PFSK-1 (cell line): ENCODE results near the gene NUP210L.

Experiments
- FOXP2 ChIP-seq: optimal IDR thresholded peaks from 2 replicates; pipeline ENCODE3; 2011; ENCODE audit warnings: borderline replicate concordance, control low read depth, inconsistent platforms; ENCODE audit not compliant: insufficient read depth; ENCODE audit errors: extremely low read length, extremely low read depth
- POLR2AphosphoS5 ChIP-seq: IDR thresholded peaks from 2 replicates; pipeline ENCODE4 v1.6.1; 2012; ENCODE audit warnings: low read depth, mild to moderate bottlenecking, control low read depth, low read length, moderate library complexity
- SIN3A ChIP-seq: IDR thresholded peaks from 2 replicates; pipeline ENCODE4 v1.6.1; 2012; ENCODE audit warnings: mild to moderate bottlenecking, low read length, moderate library complexity, borderline replicate concordance; ENCODE audit not compliant: insufficient read depth
- TAF1 ChIP-seq: IDR thresholded peaks from 2 replicates; pipeline ENCODE4 v1.6.1; 2012; ENCODE audit warnings: low read length, control low read depth, borderline replicate concordance; ENCODE audit not compliant: insufficient read depth
- TF ChIP-seq, protein P1 (sequence below), 2 experiments: IDR thresholded peaks; 2 replicates each; pipeline versions ENCODE4 v1.6.1 to v1.8.0; 2011 to 2012; ENCODE audit warnings: low read depth in 2 of 2, low read length in 2 of 2, control low read depth in 1 of 2, inconsistent platforms in 1 of 2, mild to moderate bottlenecking in 1 of 2, moderate library complexity in 1 of 2; ENCODE audit not compliant: insufficient read depth in 1 of 2

Gene NUP210L

DNA sequence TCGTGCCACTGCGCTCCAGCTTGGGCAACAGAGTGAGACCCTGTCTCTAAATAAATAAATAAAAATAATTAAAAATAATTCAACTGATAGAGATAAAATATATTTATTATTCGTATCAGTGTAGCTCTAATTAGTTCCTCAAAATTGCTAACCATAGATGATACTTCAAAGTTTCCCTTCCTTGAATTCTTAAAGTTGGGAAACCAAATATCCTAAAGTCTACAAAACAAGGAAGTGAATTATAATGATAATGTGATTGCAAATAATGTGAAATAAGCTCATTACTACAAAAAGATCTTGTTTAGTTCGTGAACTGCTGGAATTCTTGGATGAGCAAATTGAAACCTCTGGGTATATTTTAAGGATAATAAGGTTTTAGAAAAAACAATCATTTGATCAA lies 60.5 kb downstream of the NUP210L start:
- TF ChIP-seq SIN3A, result no peak
- TF ChIP-seq POLR2AphosphoS5, result no peak
- no peak for TF ChIP-seq FOXP2
- TF ChIP-seq, protein P1, sequence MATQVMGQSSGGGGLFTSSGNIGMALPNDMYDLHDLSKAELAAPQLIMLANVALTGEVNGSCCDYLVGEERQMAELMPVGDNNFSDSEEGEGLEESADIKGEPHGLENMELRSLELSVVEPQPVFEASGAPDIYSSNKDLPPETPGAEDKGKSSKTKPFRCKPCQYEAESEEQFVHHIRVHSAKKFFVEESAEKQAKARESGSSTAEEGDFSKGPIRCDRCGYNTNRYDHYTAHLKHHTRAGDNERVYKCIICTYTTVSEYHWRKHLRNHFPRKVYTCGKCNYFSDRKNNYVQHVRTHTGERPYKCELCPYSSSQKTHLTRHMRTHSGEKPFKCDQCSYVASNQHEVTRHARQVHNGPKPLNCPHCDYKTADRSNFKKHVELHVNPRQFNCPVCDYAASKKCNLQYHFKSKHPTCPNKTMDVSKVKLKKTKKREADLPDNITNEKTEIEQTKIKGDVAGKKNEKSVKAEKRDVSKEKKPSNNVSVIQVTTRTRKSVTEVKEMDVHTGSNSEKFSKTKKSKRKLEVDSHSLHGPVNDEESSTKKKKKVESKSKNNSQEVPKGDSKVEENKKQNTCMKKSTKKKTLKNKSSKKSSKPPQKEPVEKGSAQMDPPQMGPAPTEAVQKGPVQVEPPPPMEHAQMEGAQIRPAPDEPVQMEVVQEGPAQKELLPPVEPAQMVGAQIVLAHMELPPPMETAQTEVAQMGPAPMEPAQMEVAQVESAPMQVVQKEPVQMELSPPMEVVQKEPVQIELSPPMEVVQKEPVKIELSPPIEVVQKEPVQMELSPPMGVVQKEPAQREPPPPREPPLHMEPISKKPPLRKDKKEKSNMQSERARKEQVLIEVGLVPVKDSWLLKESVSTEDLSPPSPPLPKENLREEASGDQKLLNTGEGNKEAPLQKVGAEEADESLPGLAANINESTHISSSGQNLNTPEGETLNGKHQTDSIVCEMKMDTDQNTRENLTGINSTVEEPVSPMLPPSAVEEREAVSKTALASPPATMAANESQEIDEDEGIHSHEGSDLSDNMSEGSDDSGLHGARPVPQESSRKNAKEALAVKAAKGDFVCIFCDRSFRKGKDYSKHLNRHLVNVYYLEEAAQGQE (IDR thresholded peaks at IDR 0.05; ENCODE audit: insufficient read depth in 1 of 2, low read depth in 2 of 2, low read length in 2 of 2), result no peak

DNA sequence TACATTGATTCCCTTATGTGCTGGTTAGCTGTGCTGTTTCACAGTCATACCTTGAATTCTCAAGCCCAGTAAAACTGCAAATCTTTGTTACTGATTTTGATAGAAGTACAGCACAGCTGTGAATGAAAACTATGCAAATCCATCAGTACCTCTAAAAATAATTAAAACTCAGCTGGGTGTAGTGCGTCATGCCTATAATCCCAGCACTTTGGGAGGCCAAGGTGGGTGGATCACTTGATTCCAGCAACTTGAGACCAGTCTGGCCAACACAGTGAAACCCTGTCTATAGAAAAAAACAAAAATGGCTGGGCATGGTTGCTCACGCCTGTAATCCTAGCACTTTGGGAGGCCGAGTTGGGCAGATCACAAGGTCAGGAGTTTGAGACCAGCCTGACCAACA lies 61.2 kb downstream of the NUP210L start:
- TF ChIP-seq, protein P1 (IDR thresholded peaks at IDR 0.05; ENCODE audit: insufficient read depth in 1 of 2, low read depth in 2 of 2, low read length in 2 of 2), result no peak
- TF ChIP-seq FOXP2 (no peak), TAF1 (no peak), SIN3A (no peak), POLR2AphosphoS5 (no peak)

GRCh38 chr1:154091706-154092105 lies 63.2 kb downstream of the NUP210L start:
- no peak for TF ChIP-seq TAF1
- TF ChIP-seq, protein P1 (IDR thresholded peaks at IDR 0.05; ENCODE audit: insufficient read depth in 1 of 2, low read depth in 2 of 2, low read length in 2 of 2), result no peak
- TF ChIP-seq SIN3A, result no peak
- TF ChIP-seq FOXP2, result no peak
- no peak for TF ChIP-seq POLR2AphosphoS5

GRCh38 chr1:154087574-154087973 lies 67.3 kb downstream of the NUP210L start:
- TF ChIP-seq FOXP2, result no peak
- TF ChIP-seq, protein P1 (IDR thresholded peaks at IDR 0.05; ENCODE audit: insufficient read depth in 1 of 2, low read depth in 2 of 2, low read length in 2 of 2), result no peak
- no peak for TF ChIP-seq TAF1
- TF ChIP-seq SIN3A, result no peak
- TF ChIP-seq POLR2AphosphoS5, result no peak

DNA sequence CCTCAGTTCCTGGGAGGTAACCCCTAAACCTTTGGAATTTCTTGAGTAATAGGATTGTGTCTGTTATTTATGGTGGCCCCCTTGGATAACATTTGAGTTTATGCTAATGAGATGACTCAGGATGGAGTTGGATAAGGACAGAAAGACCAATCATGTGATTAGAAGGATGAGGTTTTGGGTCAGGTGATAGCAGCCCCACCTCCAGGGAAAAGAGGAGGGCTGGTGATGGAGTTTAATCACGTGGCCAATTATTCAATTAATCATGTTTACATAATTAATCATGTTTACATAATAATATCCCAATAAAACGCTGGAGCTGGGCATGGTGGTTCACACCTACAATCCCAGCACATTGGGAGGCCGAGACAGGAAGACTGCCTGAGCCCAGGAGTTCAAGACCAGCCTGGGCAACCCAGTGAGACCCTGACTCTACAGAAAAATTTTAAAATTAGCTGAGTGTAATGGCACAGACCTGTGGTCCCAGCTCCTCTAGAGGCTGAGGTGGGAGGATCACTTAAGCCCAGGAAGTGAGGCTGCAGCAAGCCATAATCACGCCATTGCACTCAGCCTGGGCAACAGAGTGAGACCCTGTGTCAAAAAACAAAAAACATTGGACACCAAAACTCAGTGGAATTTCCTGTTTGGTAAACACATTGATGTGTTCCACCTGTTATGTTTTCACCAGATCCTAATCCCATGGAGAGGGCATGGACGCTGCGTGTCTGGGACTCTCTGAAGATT lies 73.3 kb downstream of the NUP210L start:
- TF ChIP-seq SIN3A (no peak), TAF1 (no peak), FOXP2 (no peak), POLR2AphosphoS5 (no peak)
- TF ChIP-seq, protein P1 (IDR thresholded peaks at IDR 0.05; ENCODE audit: insufficient read depth in 1 of 2, low read depth in 2 of 2, low read length in 2 of 2), result no peak
